Caki2 (cell line): ENCODE results near the gene KAT8. TPM values are rescaled to one million over a fixed set of nuclear protein-coding genes. Genes with fewer than 3 reads are reported as not detected.
"Not testable (repeated sequence)": the region's sequence is repeated elsewhere in the genome, so short reads cannot be mapped to it uniquely, and the experiment has no call there.

Experiments
- DNase-seq: peaks from one replicate; pipeline ENCODE4 v3.0.0-alpha.2; 2015; ENCODE audit warnings: low read depth
- in situ Hi-C: cut with HindIII; loops from 2 replicates; pipeline ENCODE4 v1.10.0; 2016; ENCODE audit warnings: low sequenced_read_pairs, low pct_unique_long_range_greater_than_20kb, mixed read lengths
- total RNA-seq: library from RNA; depleted of rRNA; stranded (reverse); fragments of >200 nt; shearing (Covaris generic); gene quantifications from 2 replicates; pipeline ENCODE4 v1.2.3, GENCODE V29; 2014; ENCODE audit warnings: low replicate concordance

The KAT8 gene
- total RNA-seq, 1 experiment from 2014 or later, result 102 TPM

DNA sequence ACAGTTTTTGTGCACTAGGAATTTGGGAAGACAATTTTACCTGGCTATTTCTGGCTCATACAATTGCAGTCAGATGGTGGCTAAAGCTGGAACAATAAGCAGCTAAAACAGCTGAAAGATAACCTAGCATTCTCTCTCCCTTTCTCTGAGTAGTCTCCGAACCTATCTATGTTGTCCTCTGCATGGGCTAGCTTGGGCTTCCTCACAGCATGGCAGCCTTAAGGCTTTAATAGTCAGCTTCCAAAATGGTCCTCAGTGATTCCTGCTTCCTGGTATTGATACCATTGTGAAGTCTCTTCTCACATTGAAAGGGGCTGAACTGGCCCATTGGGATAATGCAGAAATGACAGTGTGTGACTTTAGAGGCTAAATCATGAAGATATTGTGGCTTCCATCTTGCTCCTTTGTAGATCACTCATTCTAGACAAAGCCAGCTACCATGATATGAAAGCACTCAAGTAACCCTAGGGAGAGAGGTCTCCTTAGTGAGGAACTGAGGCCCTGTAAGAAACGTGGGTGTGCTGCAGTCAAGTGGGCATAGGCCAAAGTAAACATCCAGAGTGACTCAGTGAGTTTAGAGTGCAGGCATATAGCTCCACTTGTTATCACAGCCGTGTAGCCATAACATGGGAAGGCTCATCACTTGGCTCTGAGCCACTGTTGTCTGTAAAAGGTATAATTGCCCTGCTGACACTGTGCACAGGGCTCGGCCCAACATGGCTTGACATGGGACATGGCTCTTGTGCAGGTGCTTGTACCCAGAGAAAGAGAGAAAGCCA lies 17.4 kb upstream of the KAT8 start:
- peak; percentile 58 for DNase-seq
- in situ Hi-C loops, result no loop called here

DNA sequence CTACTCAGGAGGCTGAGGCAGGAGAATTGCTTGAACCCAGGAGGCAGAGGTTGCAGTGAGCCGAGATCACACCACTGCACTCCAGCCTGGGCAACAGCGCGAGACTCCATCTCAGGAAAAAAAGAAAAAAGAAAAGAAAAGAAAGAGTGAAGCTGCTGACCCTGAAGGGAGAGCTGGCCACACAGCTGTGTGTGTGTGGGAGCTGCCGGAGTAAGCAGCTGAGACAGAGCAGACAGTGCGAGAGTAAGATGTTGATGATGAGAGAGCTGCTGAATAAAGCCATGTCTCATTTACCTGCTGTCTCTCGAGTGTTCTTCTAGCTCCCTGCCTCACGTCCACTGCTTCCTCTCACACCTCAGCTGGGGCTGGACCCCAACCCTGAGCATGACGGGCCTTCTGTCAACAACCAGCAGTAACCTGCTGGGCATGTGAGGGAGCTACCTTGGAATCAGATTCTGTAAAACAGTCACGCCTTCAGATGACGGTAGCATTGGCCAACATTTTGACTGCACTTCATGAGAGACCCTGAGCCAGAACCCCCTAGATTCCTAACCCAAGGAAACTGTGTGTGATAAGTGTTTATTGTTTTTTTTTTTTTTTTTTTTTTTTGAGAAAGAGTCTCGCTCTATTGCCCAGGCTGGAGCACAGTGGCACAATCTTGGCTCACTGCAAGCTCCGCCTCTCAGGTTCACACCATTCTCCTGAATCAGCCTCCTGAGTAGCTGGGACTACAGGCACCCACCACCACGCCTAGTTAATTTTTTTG lies 16.4 kb upstream of the KAT8 start:
- DNase-seq, in situ Hi-C loops: not testable (repeated sequence)

DNA sequence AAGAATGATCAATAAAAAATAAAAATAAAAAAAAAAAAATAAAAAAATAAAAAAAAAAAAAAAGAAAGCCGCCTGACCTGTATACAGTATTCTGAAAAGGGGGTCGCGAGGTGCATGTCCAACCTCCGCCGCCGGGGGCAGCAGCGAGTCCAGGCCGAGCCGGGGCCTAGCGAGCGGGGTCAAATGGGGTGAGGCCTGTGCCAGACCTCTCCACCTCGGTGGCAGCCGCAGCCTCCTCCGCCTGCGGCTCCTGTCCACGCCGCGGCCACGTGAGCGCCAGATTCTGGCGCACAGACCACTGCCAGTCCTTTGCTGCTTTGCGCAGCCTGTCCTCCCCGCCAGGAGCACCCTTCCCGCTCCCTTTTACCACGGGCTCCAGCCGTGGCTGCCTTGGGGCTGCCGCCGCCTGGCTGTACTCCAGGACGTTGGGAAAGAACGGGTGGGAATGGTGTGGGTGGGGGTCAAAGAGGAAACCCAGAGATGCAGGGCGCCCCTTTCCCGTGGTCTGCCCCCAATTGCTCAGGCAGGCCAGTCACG lies 11.7 kb upstream of the KAT8 start:
- in situ Hi-C loops, result no loop called here
- DNase-seq, result no peak

DNA sequence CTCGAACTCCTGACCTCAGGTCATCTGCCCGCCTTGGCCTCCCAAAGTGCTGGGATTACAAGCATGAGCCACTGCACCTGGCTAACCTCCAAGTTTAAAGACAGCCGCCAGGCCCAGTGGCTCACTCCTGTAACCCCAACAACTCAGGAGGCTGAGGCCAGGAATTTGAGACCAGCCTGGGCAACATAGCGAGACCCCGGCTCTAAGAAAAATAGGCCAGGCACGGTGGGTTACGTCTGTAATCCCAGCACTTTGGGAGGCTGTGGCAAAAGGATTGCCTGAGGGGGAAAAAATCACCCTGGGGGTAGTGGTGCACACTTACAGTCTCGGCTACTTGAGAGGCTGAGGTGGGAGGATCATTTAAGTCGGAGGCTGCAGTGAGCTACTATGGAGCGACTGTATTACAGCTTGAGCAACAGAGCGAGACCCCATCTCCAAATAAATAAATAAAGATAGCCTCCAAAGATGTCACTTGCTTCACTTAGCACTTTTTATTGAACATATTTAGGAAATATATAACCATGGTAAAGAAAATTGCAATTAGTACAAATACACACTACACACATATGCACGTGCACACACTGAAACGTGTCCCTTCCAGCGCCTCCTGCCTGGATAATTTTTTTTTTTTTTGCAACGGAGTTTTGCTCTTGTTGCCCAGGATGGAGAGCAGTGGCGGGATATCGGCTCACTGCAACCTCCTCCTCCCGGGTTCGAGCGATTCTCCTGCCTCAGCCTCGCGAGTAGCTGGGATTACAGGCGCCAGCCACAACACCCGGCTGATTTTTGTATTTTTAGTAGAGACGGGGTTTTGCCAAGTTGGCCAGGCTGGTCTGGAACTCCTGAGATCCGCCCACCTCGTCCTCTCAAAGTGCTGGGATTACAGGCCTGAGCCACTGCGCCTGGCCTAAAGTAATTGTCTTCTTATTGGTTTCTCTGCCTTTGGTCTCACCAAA lies 10.7 kb upstream of the KAT8 start:
- no peak for DNase-seq
- in situ Hi-C loops, result no loop called here

DNA sequence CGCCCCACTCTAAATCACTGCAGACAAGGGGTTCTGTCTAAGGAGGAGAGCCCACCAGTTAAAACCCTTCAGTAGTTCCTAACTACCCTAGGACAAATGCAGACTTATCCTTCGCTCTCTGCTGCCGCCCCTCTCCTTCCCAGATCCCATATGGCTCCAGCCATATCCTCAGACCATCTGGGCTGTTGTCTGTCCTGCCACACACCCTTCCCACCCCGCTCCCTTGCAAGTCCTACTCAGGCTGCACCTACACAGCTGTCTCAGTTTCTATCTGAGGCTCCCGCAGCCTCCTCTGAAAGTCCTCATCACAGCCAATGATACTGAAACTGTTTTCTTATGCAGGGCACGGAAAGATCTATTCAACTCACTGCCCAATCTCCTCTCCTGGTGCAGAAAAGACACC lies 10.0 kb upstream of the KAT8 start:
- in situ Hi-C loops, result no loop called here
- no peak for DNase-seq

- DNase-seq, result peak; percentile 74
- in situ Hi-C loops, result no loop called here
Measured at GRCh38 chr16:31108035-31108793, 9.2 kb upstream of the KAT8 start, which contains the start of gene BCKDK. Gene BCKDK (plus strand): TSS chr16:31108386. CDS start chr16:31109224, 838 bp downstream.

GRCh38 chr16:31108794-31109558 lies 8.5 kb upstream of the KAT8 start:
- in situ Hi-C loops, result no loop called here
- DNase-seq, result no peak

DNA sequence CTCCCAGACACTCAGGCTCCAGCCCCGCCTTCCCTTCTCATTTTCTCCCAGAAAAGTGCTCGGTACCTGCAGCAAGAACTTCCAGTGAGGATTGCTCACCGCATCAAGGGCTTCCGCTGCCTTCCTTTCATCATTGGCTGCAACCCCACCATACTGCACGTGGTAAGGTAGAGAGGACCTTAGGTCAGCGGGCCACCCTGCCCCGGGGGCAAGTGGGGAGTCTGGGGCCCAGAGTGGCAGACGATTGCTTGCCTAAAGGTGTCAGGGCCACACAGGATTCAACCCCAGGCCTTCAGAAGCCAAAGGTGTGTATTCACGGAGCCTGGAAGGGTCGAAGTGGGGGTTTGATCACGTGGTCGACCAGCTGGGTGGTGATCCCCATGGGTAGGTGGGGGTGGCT lies 7.8 kb upstream of the KAT8 start:
- DNase-seq, result no peak
- in situ Hi-C loops, result no loop called here

- in situ Hi-C loops, result no loop called here
- no peak for DNase-seq
Measured at GRCh38 chr16:31110106-31111034, 7.1 kb upstream of the KAT8 start.

DNA sequence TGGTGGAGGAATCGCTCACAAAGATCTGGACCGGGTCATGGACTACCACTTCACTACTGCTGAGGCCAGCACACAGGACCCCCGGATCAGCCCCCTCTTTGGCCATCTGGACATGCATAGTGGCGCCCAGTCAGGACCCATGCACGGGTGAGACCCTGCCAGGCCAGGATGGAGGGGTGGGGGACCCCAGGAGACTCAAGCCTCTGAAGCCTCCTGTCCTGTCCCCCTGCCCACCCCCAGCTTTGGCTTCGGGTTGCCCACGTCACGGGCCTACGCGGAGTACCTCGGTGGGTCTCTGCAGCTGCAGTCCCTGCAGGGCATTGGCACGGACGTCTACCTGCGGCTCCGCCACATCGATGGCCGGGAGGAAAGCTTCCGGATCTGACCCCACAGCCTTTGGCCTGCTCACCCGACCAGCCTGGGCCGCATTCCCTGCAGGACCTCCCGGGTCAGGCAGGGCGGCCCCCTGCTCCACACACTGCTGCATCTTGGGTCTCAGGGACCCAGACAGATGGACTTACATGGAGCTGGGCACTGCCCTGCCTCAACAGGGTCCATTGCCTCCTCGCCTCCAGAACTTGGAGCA lies 5.5 kb upstream of the KAT8 start:
- DNase-seq, result no peak
- in situ Hi-C loops, result no loop called here

DNA sequence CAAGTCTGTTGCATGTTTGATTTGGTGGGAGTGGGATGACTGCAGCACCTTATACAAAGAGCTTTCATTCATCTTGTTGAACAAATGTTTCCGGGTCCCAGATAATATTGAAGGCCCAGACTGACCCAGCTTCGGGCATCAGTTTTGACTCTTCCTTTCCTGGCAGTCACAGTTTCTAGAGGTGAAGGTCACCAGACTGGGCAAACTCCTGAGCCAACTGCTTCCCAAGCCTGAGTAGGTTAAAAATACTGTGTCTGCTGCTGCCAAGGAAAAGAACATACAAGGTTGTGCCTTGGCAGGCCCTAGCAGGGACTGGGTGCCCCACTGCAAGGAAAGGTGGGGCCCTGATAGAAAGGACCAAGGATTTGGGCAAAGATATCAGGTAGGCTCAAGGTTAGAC lies 4.8 kb upstream of the KAT8 start:
- no peak for DNase-seq
- in situ Hi-C loops, result no loop called here

DNA sequence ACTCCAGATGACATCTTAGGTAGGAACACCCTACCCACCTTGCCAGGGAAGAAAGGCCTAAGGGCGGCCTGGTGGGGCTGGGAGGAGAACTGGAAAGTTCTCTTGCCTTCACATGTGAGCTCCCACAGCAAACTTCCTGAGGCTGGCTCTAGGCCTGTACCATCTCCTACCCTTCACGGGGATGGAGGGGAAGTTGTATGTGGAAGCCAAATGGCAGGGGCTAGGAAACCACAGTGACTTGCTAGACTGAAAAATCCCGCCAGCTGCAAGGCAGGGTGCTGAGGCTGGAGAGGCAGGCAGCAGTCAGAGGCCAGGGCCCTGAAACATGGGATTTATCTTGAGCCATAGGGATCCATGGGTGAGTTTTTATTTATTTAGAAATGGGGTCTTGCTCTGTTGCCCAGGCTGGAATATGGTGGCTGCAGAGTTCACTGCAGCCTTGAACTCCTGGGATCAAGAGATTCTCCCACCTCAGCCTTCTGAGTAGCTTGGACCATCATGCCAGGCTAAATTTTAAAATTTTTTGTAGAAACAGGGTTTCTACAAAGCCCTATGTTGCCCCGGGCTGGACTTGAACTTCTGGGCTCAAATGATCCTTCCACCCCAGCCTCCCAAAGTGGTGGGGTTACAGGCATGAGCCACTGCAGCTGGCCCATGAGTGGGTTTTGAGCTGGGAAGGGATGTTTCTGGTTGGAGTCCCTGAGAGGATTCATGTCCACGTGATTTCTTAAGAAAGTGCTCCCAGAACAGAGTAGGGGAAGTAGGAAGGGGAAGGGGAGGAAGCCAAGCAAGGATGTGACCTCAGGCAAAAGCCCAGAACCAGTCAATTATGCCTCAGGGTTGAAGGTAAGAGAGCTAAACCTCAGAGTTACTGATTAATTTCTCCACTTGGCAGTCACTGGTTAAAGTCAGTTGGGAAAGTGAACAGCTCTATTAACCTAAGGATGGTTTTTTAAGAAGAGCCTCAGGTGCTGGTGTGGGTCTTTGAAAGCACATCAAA lies 4.0 kb upstream of the KAT8 start:
- in situ Hi-C loops, result no loop called here
- DNase-seq, result peak; percentile 90

GRCh38 chr16:31114468-31114867 lies 3.0 kb upstream of the KAT8 start:
- DNase-seq, result no peak
- in situ Hi-C loops, result no loop called here

GRCh38 chr16:31118223-31119155 lies 1.0 kb downstream of the KAT8 start:
- DNase-seq, result no peak
- in situ Hi-C loops, result no loop called here
